ENCODE data around the gene MYO5A. TPM values are rescaled to one million over a fixed set of nuclear protein-coding genes. Genes with fewer than 3 reads are reported as not detected.
"Not testable (repeated sequence)": the region's sequence is repeated elsewhere in the genome, so short reads cannot be mapped to it uniquely, and the experiment has no call there.

Gene MYO5A
- total RNA-seq, 4 donors from 2014 or later: 5.8 to 51.2 (median 10.2) TPM

DNA sequence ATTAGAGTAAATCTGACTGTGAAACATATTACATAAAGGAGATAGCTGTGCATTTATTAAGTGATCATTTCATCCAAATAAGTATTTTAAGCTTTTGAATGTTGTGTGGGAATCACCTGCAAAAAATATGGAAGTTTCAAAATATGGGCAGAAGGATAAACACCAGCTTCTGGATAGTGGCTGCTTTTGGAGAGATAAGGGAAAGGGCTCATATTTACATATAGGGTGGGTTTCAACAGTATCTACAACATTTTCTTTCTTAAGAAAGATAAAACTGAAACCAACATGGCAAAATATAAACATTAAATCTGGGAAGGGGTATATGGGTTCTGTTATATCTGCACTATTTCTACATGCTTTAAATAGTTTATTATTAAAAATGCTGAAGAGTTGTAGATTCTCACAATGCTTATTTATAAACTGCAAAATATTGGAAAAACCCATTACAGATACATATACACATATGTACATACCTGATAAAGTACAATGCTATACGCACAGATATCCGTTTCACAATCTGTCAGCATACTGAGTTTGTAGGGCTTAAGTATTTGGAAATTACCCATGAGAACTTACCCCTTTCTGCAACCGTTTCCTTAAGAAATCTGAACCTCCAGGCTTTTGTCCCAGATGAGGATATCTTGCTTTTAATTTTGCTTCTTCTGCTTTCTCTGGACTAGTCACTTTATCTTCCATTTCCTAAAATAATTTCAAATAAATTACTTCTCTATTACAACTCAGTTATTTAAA lies 28.0 kb upstream of the MYO5A start:
- no peak for TF ChIP-seq POLR2A (IDR thresholded peaks at IDR 0.05)
- TF ChIP-seq, protein P1, sequence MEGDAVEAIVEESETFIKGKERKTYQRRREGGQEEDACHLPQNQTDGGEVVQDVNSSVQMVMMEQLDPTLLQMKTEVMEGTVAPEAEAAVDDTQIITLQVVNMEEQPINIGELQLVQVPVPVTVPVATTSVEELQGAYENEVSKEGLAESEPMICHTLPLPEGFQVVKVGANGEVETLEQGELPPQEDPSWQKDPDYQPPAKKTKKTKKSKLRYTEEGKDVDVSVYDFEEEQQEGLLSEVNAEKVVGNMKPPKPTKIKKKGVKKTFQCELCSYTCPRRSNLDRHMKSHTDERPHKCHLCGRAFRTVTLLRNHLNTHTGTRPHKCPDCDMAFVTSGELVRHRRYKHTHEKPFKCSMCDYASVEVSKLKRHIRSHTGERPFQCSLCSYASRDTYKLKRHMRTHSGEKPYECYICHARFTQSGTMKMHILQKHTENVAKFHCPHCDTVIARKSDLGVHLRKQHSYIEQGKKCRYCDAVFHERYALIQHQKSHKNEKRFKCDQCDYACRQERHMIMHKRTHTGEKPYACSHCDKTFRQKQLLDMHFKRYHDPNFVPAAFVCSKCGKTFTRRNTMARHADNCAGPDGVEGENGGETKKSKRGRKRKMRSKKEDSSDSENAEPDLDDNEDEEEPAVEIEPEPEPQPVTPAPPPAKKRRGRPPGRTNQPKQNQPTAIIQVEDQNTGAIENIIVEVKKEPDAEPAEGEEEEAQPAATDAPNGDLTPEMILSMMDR (IDR thresholded peaks at IDR 0.05 in 4 of 5, conservative IDR thresholded peaks at IDR 0.05 in 1 of 5): no peak

DNA sequence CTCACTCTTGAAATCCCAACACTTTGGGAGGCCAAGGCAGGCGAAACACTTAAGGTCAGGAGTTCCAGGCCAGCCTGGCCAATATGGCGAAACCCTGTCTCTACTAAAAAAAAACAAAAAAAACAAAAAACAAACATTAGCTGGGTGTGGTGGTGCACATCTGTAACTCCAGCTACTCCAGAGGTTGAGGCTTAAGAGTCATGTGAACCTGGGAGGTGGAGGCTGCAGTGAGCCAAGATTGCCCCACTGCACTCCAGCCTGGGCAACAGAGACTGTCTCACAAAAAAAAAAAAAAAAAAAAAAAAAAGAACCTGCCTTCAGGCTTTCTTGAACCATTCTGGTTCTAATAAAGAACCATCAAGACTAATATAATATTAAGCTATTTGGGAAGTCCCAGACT lies 23.6 kb upstream of the MYO5A start:
- H3K9me3 ChIP-seq: no peaks in the 10 kb centered on the region
- TF ChIP-seq POLR2A (IDR thresholded peaks at IDR 0.05): no peak
- TF ChIP-seq, protein P1 (IDR thresholded peaks at IDR 0.05 in 4 of 5, conservative IDR thresholded peaks at IDR 0.05 in 1 of 5): no peak
- intact Hi-C loops (cut with DNase I; ENCODE audit: low total_unique reads) (loop anchor here (10.0 kb wide), 1 partner anchor 182 kb away; no protein-coding TSS in a partner anchor), in situ Hi-C loops (cut with MboI; ENCODE audit: low sequenced_read_pairs in 4 of 4) (loop anchor here in 1 of 4 donors (25.0 kb wide), 1 partner anchor 110 kb away; no protein-coding TSS in a partner anchor)
- H3K27ac ChIP-seq: peak overlapping the region; percentile 44 to 86 (median 70)
- H3K4me3 ChIP-seq: no peak overlapping the region
- ATAC-seq: no peak
- DNase-seq: no peak
- H3K4me1 ChIP-seq: peaks cover 32 to 45% of the 10 kb centered on the region in 2 donors
- peaks cover 0 to 71% of the 10 kb centered on the region in 2 donors for H3K36me3 ChIP-seq
- H3K27me3 ChIP-seq: no peaks in the 10 kb centered on the region

More for the DNA sequence above, 28.0 kb upstream of the MYO5A start:
- Histone ChIP-seq H3K36me3 (peaks cover 0 to 29% of the 10 kb centered on the region in 2 donors), H3K27ac (peak overlapping the region; percentile 68 to 86 (median 76)), H3K9me3 (no peaks in the 10 kb centered on the region), H3K27me3 (no peaks in the 10 kb centered on the region), H3K4me1 (peaks cover 76 to 85% of the 10 kb centered on the region in 2 donors), H3K4me3 (peak overlapping the region in 3 of 4 donors; percentile 12 to 46 (median 38))
- intact Hi-C loops (cut with DNase I; ENCODE audit: low total_unique reads) (loop anchor here (10.0 kb wide), 1 partner anchor 178 kb away; no protein-coding TSS in a partner anchor), in situ Hi-C loops (cut with MboI; ENCODE audit: low sequenced_read_pairs in 4 of 4) (loop anchor here in 1 of 4 donors (25.0 kb wide), 1 partner anchor 106 kb away; no protein-coding TSS in a partner anchor)
- DNase-seq (no peak), ATAC-seq (peak; percentile 12 to 41)

DNA sequence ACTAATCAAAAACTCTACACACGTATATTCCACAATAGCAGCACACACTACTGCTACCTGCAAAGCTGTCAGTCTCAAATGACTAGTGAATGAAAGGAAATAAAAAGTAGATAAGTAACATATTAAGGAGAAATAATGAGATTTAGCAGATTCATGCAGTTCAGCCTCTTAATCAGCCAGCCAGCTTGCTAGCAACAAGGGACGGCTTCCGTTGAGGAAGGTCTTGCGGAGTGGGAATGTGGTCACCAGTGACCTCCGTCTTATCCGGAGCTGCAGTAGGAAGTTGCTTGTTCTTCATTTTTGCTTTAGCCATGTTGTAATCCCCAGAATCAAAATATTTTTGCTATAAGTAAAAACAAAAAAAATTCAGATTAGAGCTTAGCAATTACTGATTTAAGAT lies 23.1 kb upstream of the MYO5A start:
- H3K36me3 ChIP-seq: peaks cover 0 to 74% of the 10 kb centered on the region in 2 donors
- H3K4me1 ChIP-seq: peaks cover 28 to 40% of the 10 kb centered on the region in 2 donors
- DNase-seq (no peak), ATAC-seq (no peak)
- in situ Hi-C loops (cut with MboI; ENCODE audit: low sequenced_read_pairs in 4 of 4): loop anchor here in 1 of 4 donors (25.0 kb wide), 1 partner anchor 111 kb away; no protein-coding TSS in a partner anchor
- intact Hi-C loops (cut with DNase I; ENCODE audit: low total_unique reads): loop anchor here (10.0 kb wide), 1 partner anchor 183 kb away; no protein-coding TSS in a partner anchor
- no peaks in the 10 kb centered on the region for H3K27me3 ChIP-seq
- peak overlapping the region in 3 of 4 donors; percentile 26 to 86 (median 44) for H3K27ac ChIP-seq
- no peak overlapping the region for H3K4me3 ChIP-seq
- no peaks in the 10 kb centered on the region for H3K9me3 ChIP-seq
- TF ChIP-seq POLR2A (IDR thresholded peaks at IDR 0.05): no peak
- TF ChIP-seq, protein P1 (IDR thresholded peaks at IDR 0.05 in 4 of 5, conservative IDR thresholded peaks at IDR 0.05 in 1 of 5): no peak

DNA sequence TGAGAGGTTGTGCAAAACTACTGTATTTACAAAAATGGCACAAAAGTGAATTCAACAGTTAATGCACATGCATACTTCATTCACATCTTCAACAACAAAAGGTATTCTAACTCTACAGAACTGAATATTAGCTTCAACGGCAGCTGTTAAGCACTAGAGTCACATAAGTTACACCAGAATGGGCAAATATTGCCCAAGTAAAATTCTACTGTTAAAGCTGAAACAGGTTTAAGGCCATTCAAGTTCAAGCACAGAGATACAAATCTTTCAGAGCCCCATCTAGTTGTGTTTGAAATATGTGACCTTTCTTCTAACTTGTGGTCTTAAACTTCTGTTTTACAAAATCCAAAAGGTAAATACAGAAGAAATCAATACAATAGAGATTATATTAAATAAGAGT lies 22.5 kb upstream of the MYO5A start:
- Histone ChIP-seq H3K27ac (peak overlapping the region in 2 of 4 donors; percentile 1 to 12), H3K4me1 (peaks cover 22 to 34% of the 10 kb centered on the region in 2 donors), H3K36me3 (peaks cover 0 to 74% of the 10 kb centered on the region in 2 donors)
- H3K9me3 ChIP-seq, H3K4me3 ChIP-seq, H3K27me3 ChIP-seq, ATAC-seq, DNase-seq: not testable (repeated sequence)
- intact Hi-C loops (cut with DNase I; ENCODE audit: low total_unique reads) (loop anchor here (10.0 kb wide), 1 partner anchor 184 kb away; no protein-coding TSS in a partner anchor), in situ Hi-C loops (cut with MboI; ENCODE audit: low sequenced_read_pairs in 4 of 4) (loop anchor here in 1 of 4 donors (25.0 kb wide), 1 partner anchor 111 kb away; no protein-coding TSS in a partner anchor)

Data from gastrocnemius medialis (tissue), 4 donors.